Activated T-helper 1 cell treated with anti-CD3 and anti-CD28 coated beads, Interleukin-12 subunit alpha, Interleukin-12 subunit beta, Interleukin-2, Interleukin-4 antibody, amounts not matched to agents 30 ng/mL and 10 ng/mL and 1 ng/mL, durations not matched to agents 14 hours and 24 hours and 36 hours (primary cell): Measurements from ENCODE around the gene LRRC9. TPM values are rescaled to one million over a fixed set of nuclear protein-coding genes. Genes with fewer than 3 reads are reported as not detected.

Source experiments
- DNase-seq: peaks from one replicate; pipeline ENCODE4 v3.0.0; 2021; ENCODE audit warnings: low spot score
- H3K27ac Mint-ChIP-seq: one replicate; pipeline ENCODE4 v1.8.0; 2021; ENCODE audit warnings: mild to moderate bottlenecking, mixed read lengths
- H3K27me3 Mint-ChIP-seq: one replicate; pipeline ENCODE4 v1.8.0; 2022; ENCODE audit warnings: mild to moderate bottlenecking, moderate library complexity, mixed read lengths; ENCODE audit not compliant: insufficient read depth
- H3K36me3 Mint-ChIP-seq: one replicate; pipeline ENCODE4 v1.8.0; 2021; ENCODE audit warnings: low read depth, mixed read lengths
- H3K4me1 Mint-ChIP-seq: one replicate; pipeline ENCODE4 v1.8.0; 2021; ENCODE audit warnings: low read depth, mixed read lengths
- H3K4me3 Mint-ChIP-seq: one replicate; pipeline ENCODE4 v1.8.0; 2021; ENCODE audit warnings: mild to moderate bottlenecking, moderate library complexity, mixed read lengths
- H3K9me3 Mint-ChIP-seq: one replicate; pipeline ENCODE4 v1.8.0; 2021; ENCODE audit warnings: mixed read lengths
- intact Hi-C: fragments of 100-400 bp; cut with micrococcal nuclease; formaldehyde crosslinking; loops from one replicate; pipeline ENCODE4 v1.15.1; 2024
- total RNA-seq: library from RNA; stranded (reverse); gene quantifications from 2 replicates; pipeline ENCODE4 v1.2.3, GENCODE V29; 2022

Gene LRRC9
- not detected in 2 replicates for total RNA-seq

GRCh38 chr14:59919570-59920377 lies at the start of gene LRRC9:
Gene LRRC9 (plus strand): TSS chr14:59920144.
- Mint-ChIP-seq H3K9me3 (no peaks in the 10 kb centered on the region), H3K27ac (no peak within 1 kb of the TSS), H3K27me3 (peaks cover 38% of the 10 kb centered on the region), H3K36me3 (no peaks in the 10 kb centered on the region), H3K4me1 (no peaks in the 10 kb centered on the region), H3K4me3 (peak within 1 kb of the TSS; percentile 31)
- intact Hi-C loops, result no loop called here
- no peak for DNase-seq

- Mint-ChIP-seq H3K9me3 (no peaks in the 10 kb centered on the region), H3K36me3 (no peaks in the 10 kb centered on the region), H3K4me1 (peaks cover 6% of the 10 kb centered on the region), H3K4me3 (peak within 1 kb of the TSS; percentile 81), H3K27me3 (peaks cover 57% of the 10 kb centered on the region), H3K27ac (no peak within 1 kb of the TSS)
- no peak for DNase-seq
- intact Hi-C loops, result no loop called here
Observed at GRCh38 chr14:59870277-59871165, 49.4 kb upstream of the LRRC9 start, which contains the start of gene RTN1. Gene RTN1 (minus strand): TSS chr14:59870776. CDS start chr14:59870630, 146 bp downstream.

GRCh38 chr14:59871166-59871495 lies 48.8 kb upstream of the LRRC9 start:
- Mint-ChIP-seq H3K4me1 (peaks cover 6% of the 10 kb centered on the region), H3K4me3 (peak overlapping the region; percentile 81), H3K9me3 (no peaks in the 10 kb centered on the region), H3K27ac (no peak overlapping the region), H3K27me3 (peaks cover 52% of the 10 kb centered on the region), H3K36me3 (no peaks in the 10 kb centered on the region)
- intact Hi-C loops, result no loop called here
- no peak for DNase-seq

GRCh38 chr14:59882957-59883356 lies 37.0 kb upstream of the LRRC9 start:
- Mint-ChIP-seq H3K4me3 (no peak overlapping the region), H3K4me1 (no peaks in the 10 kb centered on the region), H3K9me3 (peaks cover 3% of the 10 kb centered on the region), H3K36me3 (no peaks in the 10 kb centered on the region), H3K27me3 (no peaks in the 10 kb centered on the region), H3K27ac (no peak overlapping the region)
- DNase-seq, result no peak
- intact Hi-C loops, result no loop called here

- intact Hi-C loops, result no loop called here
- no peaks in the 10 kb centered on the region for H3K36me3 Mint-ChIP-seq
- no peak overlapping the region for H3K4me3 Mint-ChIP-seq
Observed at GRCh38 chr14:59890676-59891075, 29.3 kb upstream of the LRRC9 start.

GRCh38 chr14:59895721-59896120 lies 24.2 kb upstream of the LRRC9 start:
- Mint-ChIP-seq H3K9me3 (no peaks in the 10 kb centered on the region), H3K27me3 (peaks cover 1% of the 10 kb centered on the region), H3K4me1 (no peaks in the 10 kb centered on the region), H3K36me3 (no peaks in the 10 kb centered on the region), H3K4me3 (no peak overlapping the region), H3K27ac (no peak overlapping the region)
- no peak for DNase-seq
- intact Hi-C loops, result no loop called here

More at GRCh38 chr14:59890676-59891075, 29.3 kb upstream of the LRRC9 start:
- Mint-ChIP-seq H3K9me3 (no peaks in the 10 kb centered on the region), H3K4me1 (no peaks in the 10 kb centered on the region), H3K27ac (no peak overlapping the region), H3K27me3 (peaks cover 3% of the 10 kb centered on the region)
- DNase-seq, result no peak

GRCh38 chr14:59897757-59898383 lies 22.1 kb upstream of the LRRC9 start:
- no peak overlapping the region for H3K27ac Mint-ChIP-seq
- H3K36me3 Mint-ChIP-seq, result no peaks in the 10 kb centered on the region
- intact Hi-C loops, result no loop called here
- no peak overlapping the region for H3K4me3 Mint-ChIP-seq
- peaks cover 1% of the 10 kb centered on the region for H3K27me3 Mint-ChIP-seq
- H3K4me1 Mint-ChIP-seq, result no peaks in the 10 kb centered on the region
- no peak for DNase-seq
- no peaks in the 10 kb centered on the region for H3K9me3 Mint-ChIP-seq

- Mint-ChIP-seq H3K27me3 (peaks cover 1% of the 10 kb centered on the region), H3K4me3 (no peak overlapping the region), H3K27ac (no peak overlapping the region), H3K36me3 (no peaks in the 10 kb centered on the region), H3K4me1 (no peaks in the 10 kb centered on the region), H3K9me3 (no peaks in the 10 kb centered on the region)
- no peak for DNase-seq
- intact Hi-C loops, result no loop called here
Observed at GRCh38 chr14:59900556-59900955, 19.4 kb upstream of the LRRC9 start.

- H3K27me3 Mint-ChIP-seq, result peaks cover 4% of the 10 kb centered on the region
- H3K27ac Mint-ChIP-seq, result no peak overlapping the region
- H3K4me1 Mint-ChIP-seq, result no peaks in the 10 kb centered on the region
- intact Hi-C loops, result no loop called here
- no peak overlapping the region for H3K4me3 Mint-ChIP-seq
- no peaks in the 10 kb centered on the region for H3K9me3 Mint-ChIP-seq
- H3K36me3 Mint-ChIP-seq, result no peaks in the 10 kb centered on the region
- no peak for DNase-seq
Observed at GRCh38 chr14:59904184-59904583, 15.8 kb upstream of the LRRC9 start.

GRCh38 chr14:59905188-59905587 lies 14.8 kb upstream of the LRRC9 start:
- no peaks in the 10 kb centered on the region for H3K9me3 Mint-ChIP-seq
- H3K4me3 Mint-ChIP-seq, result no peak overlapping the region
- intact Hi-C loops, result no loop called here
- peaks cover 4% of the 10 kb centered on the region for H3K27me3 Mint-ChIP-seq
- H3K4me1 Mint-ChIP-seq, result no peaks in the 10 kb centered on the region
- no peak for DNase-seq
- H3K36me3 Mint-ChIP-seq, result no peaks in the 10 kb centered on the region
- no peak overlapping the region for H3K27ac Mint-ChIP-seq

- peaks cover 11% of the 10 kb centered on the region for H3K27me3 Mint-ChIP-seq
- intact Hi-C loops, result no loop called here
- H3K4me3 Mint-ChIP-seq, result no peak overlapping the region
- no peak overlapping the region for H3K27ac Mint-ChIP-seq
- H3K9me3 Mint-ChIP-seq, result no peaks in the 10 kb centered on the region
- H3K36me3 Mint-ChIP-seq, result no peaks in the 10 kb centered on the region
- no peak for DNase-seq
- no peaks in the 10 kb centered on the region for H3K4me1 Mint-ChIP-seq
Observed at GRCh38 chr14:59912443-59912842, 7.5 kb upstream of the LRRC9 start.

GRCh38 chr14:59913187-59913586 lies 6.8 kb upstream of the LRRC9 start:
- DNase-seq, result no peak
- no peaks in the 10 kb centered on the region for H3K4me1 Mint-ChIP-seq
- H3K4me3 Mint-ChIP-seq, result no peak overlapping the region
- H3K36me3 Mint-ChIP-seq, result no peaks in the 10 kb centered on the region
- H3K9me3 Mint-ChIP-seq, result no peaks in the 10 kb centered on the region
- peaks cover 14% of the 10 kb centered on the region for H3K27me3 Mint-ChIP-seq
- intact Hi-C loops, result no loop called here
- no peak overlapping the region for H3K27ac Mint-ChIP-seq
